Panc1 (cell line): ENCODE measurements around the gene ASMTL. TPM values are rescaled to one million over a fixed set of nuclear protein-coding genes. Genes with fewer than 3 reads are reported as not detected.

Experiments used
- ATAC-seq: fragments of 200-7000 bp; cut with Tn5 transposase; 2 replicates; pipeline ENCODE4 v1.9.1; 2020; ENCODE audit warnings: mild to moderate bottlenecking, moderate library complexity
- BruUV-seq: library from RNA; stranded (reverse); fragments of 400-500 nt; replicated peaks from 2 replicates; lab custom pipeline; 2021; lab: Mats Ljungman, UMichigan
- CTCF ChIA-PET: fragments of 300-600 bp; sonication (Branson Sonifier 250); formaldehyde crosslinking; loops from one replicate; lab custom pipeline; 2022; ENCODE audit warnings: antibody characterized with exemption; lab: Charles Lee
- POLR2A ChIA-PET: fragments of 300-600 bp; sonication (Branson Sonifier 250); formaldehyde crosslinking; loops from one replicate; lab custom pipeline; 2022; ENCODE audit warnings: antibody characterized with exemption; lab: Charles Lee
- DNase-seq: peaks from one replicate; pipeline ENCODE4 v3.0.0-alpha.2; 2010; ENCODE audit warnings: low read depth, low spot score
- H3K27ac ChIP-seq: 2 replicates; pipeline ENCODE4 v1.5.1; 2011; ENCODE audit warnings: mild to moderate bottlenecking, low read length, inconsistent platforms
- H3K27me3 ChIP-seq: fragments of 200-500 bp; sonication (Bioruptor generic); 2 replicates; pipeline ENCODE4 v1.6.0; 2014; ENCODE audit warnings: low read length, inconsistent platforms; ENCODE audit not compliant: control insufficient read depth, insufficient read depth
- H3K36me3 ChIP-seq: fragments of 200-500 bp; sonication (Bioruptor generic); 2 replicates; pipeline ENCODE4 v1.5.1; 2014; ENCODE audit warnings: inconsistent platforms, mild to moderate bottlenecking, low read length, moderate library complexity; ENCODE audit not compliant: control insufficient read depth, insufficient read depth
- H3K4me1 ChIP-seq: 2 replicates; pipeline ENCODE4 v1.5.1; 2011; ENCODE audit warnings: inconsistent platforms, mild to moderate bottlenecking, low read length, moderate library complexity; ENCODE audit not compliant: control insufficient read depth, insufficient read depth
- H3K4me3 ChIP-seq, 2 experiments: 2 replicates each; pipeline ENCODE4 v1.5.1; 2011 to 2012; ENCODE audit warnings: low read depth in 2 of 2, low read length in 2 of 2, mild to moderate bottlenecking in 2 of 2, inconsistent platforms in 1 of 2, moderate library complexity in 1 of 2
- H3K9me3 ChIP-seq: fragments of 200-500 bp; sonication (Bioruptor generic); 2 replicates; pipeline ENCODE4 v1.5.1; 2014; ENCODE audit warnings: low read depth, mild to moderate bottlenecking, inconsistent platforms, low read length, moderate library complexity; ENCODE audit not compliant: control insufficient read depth, insufficient read depth
- POLR2AphosphoS5 ChIP-seq: IDR thresholded peaks from 2 replicates; pipeline ENCODE4 v1.6.1; 2012; ENCODE audit warnings: mild to moderate bottlenecking, low read depth, low read length, moderate library complexity
- SIN3A ChIP-seq: IDR thresholded peaks from 2 replicates; pipeline ENCODE4 v1.6.1; 2012; ENCODE audit warnings: low read depth, mild to moderate bottlenecking, low read length, moderate library complexity, borderline replicate concordance; ENCODE audit not compliant: insufficient read depth
- TCF7L2 ChIP-seq: IDR thresholded peaks from 2 replicates; pipeline ENCODE4 v1.6.1; 2011; ENCODE audit warnings: mild to moderate bottlenecking, low read depth, low read length, inconsistent platforms
- in situ Hi-C: cut with HindIII; loops from 2 replicates; pipeline ENCODE4 v1.10.0; 2016; ENCODE audit warnings: low sequenced_read_pairs, low pct_unique_long_range_greater_than_20kb
- intact Hi-C: fragments of 100-400 bp; cut with micrococcal nuclease; formaldehyde crosslinking; loops from one replicate; pipeline ENCODE4 v1.10.0; 2022; ENCODE audit not compliant: unreplicated experiment
- total RNA-seq: library from RNA; stranded (reverse); gene quantifications from one replicate; pipeline ENCODE4 v1.2.1, GENCODE V29; 2021; ENCODE audit not compliant: unreplicated experiment
- TF ChIP-seq, protein P1 (sequence below), 2 experiments: IDR thresholded peaks; 2 replicates each; pipeline ENCODE4 v1.6.1; 2011 to 2012; ENCODE audit warnings: low read depth in 2 of 2, control low read depth in 1 of 2, low read length in 1 of 2, mild to moderate bottlenecking in 1 of 2, moderate library complexity in 1 of 2; ENCODE audit not compliant: insufficient read depth in 1 of 2
- TF ChIP-seq, protein P2 (sequence below): fragments of 450-650 bp; IDR thresholded peaks from 2 replicates; pipeline ENCODE4 v1.5.1; 2017; ENCODE audit warnings: mild to moderate bottlenecking

The ASMTL gene
- total RNA-seq, 1 experiment from 2014 or later: 16.5 TPM

DNA sequence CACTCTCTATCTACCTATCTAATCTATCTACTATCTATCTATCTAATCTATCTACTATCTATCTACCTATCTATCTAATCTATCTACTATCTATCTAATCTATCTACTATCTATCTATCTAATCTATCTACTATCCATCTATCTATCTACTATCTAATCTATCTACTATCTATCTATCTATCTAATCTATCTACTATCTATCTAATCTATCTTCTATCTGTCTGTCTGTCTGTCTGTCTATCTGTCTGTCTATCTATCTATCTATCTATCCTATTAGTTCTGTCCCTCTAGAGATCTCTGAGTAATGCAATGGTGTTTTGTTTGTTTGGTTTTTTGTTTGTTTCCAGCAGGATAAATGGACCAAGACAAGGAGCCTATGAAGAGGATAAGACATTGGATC is 9.4 kb upstream of the ASMTL start:
- POLR2A ChIA-PET: no interaction called here
- Histone ChIP-seq H3K4me1 (no peaks in the 10 kb centered on the region), H3K27ac (no peak overlapping the region), H3K36me3 (no peaks in the 10 kb centered on the region), H3K9me3 (no peaks in the 10 kb centered on the region), H3K27me3 (no peaks in the 10 kb centered on the region), H3K4me3 (no peak overlapping the region)
- in situ Hi-C loops: no loop called here
- no TSS peak for BruUV-seq
- DNase-seq (no peak), ATAC-seq (no peak)
- intact Hi-C loops: no loop called here
- CTCF ChIA-PET: no interaction called here
- TF ChIP-seq, protein P1, sequence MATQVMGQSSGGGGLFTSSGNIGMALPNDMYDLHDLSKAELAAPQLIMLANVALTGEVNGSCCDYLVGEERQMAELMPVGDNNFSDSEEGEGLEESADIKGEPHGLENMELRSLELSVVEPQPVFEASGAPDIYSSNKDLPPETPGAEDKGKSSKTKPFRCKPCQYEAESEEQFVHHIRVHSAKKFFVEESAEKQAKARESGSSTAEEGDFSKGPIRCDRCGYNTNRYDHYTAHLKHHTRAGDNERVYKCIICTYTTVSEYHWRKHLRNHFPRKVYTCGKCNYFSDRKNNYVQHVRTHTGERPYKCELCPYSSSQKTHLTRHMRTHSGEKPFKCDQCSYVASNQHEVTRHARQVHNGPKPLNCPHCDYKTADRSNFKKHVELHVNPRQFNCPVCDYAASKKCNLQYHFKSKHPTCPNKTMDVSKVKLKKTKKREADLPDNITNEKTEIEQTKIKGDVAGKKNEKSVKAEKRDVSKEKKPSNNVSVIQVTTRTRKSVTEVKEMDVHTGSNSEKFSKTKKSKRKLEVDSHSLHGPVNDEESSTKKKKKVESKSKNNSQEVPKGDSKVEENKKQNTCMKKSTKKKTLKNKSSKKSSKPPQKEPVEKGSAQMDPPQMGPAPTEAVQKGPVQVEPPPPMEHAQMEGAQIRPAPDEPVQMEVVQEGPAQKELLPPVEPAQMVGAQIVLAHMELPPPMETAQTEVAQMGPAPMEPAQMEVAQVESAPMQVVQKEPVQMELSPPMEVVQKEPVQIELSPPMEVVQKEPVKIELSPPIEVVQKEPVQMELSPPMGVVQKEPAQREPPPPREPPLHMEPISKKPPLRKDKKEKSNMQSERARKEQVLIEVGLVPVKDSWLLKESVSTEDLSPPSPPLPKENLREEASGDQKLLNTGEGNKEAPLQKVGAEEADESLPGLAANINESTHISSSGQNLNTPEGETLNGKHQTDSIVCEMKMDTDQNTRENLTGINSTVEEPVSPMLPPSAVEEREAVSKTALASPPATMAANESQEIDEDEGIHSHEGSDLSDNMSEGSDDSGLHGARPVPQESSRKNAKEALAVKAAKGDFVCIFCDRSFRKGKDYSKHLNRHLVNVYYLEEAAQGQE (IDR thresholded peaks at IDR 0.05; ENCODE audit: insufficient read depth in 1 of 2, low read depth in 2 of 2, low read length in 1 of 2): no peak
- TF ChIP-seq SIN3A: no peak
- TF ChIP-seq, protein P2, sequence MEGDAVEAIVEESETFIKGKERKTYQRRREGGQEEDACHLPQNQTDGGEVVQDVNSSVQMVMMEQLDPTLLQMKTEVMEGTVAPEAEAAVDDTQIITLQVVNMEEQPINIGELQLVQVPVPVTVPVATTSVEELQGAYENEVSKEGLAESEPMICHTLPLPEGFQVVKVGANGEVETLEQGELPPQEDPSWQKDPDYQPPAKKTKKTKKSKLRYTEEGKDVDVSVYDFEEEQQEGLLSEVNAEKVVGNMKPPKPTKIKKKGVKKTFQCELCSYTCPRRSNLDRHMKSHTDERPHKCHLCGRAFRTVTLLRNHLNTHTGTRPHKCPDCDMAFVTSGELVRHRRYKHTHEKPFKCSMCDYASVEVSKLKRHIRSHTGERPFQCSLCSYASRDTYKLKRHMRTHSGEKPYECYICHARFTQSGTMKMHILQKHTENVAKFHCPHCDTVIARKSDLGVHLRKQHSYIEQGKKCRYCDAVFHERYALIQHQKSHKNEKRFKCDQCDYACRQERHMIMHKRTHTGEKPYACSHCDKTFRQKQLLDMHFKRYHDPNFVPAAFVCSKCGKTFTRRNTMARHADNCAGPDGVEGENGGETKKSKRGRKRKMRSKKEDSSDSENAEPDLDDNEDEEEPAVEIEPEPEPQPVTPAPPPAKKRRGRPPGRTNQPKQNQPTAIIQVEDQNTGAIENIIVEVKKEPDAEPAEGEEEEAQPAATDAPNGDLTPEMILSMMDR: no peak
- TF ChIP-seq POLR2AphosphoS5: no peak
- TF ChIP-seq TCF7L2: no peak

DNA sequence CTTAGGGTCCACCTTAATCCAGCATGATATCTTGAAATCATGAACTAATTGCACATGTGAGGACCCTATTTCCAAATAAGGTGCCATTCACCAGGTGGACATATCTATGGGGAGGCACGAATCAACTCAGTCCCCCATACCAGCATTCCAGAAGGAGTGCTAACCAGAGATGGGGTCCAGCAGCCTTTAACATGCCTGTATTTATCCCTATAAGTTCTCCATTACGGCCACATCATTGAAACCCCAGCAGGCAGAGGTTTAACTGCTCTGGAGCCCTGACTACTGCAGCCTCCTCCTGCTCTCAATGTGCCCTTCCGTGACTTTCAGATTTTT is 3.2 kb upstream of the ASMTL start:
- no peak overlapping the region for H3K4me3 ChIP-seq
- TF ChIP-seq, protein P2: no peak
- TF ChIP-seq, protein P1 (IDR thresholded peaks at IDR 0.05; ENCODE audit: insufficient read depth in 1 of 2, low read depth in 2 of 2, low read length in 1 of 2): no peak
- TF ChIP-seq POLR2AphosphoS5 (no peak), SIN3A (no peak), TCF7L2 (no peak)
- ChIA-PET POLR2A (no interaction called here), CTCF (no interaction called here)
- BruUV-seq: no TSS peak
- intact Hi-C loops: loop anchor here (10.0 kb wide), 1 partner anchor 129 kb away; no protein-coding TSS in a partner anchor
- no peaks in the 10 kb centered on the region for H3K9me3 ChIP-seq
- no peak overlapping the region for H3K27ac ChIP-seq
- in situ Hi-C loops: no loop called here
- no peaks in the 10 kb centered on the region for H3K36me3 ChIP-seq
- no peaks in the 10 kb centered on the region for H3K4me1 ChIP-seq
- DNase-seq (no peak), ATAC-seq (no peak)
- H3K27me3 ChIP-seq: no peaks in the 10 kb centered on the region
